ENCODE data around the gene VSX1. TPM values are rescaled to one million over a fixed set of nuclear protein-coding genes. Genes with fewer than 3 reads are reported as not detected.

Gene VSX1
- total RNA-seq, 2 donors from 2014 or later: not detected

DNA sequence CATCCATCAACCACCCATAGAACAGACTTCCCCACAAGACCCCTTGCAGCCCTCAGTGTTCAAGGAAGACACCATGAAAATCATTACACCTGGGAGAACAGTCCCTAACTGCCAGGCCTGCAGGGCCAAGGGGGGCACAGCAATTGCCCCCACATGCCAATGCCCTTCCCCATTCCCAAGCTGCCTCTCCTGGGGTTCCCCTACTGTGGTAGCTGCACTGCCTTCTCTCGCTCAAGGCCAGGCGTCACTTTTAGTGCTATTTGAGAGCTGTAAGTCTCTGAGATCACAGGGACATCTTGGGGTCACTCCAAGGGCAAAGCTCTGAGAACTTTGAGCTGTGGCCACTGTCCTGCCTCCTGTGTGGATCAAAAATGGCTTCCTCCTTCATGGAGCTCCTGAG, 18.0 kb downstream of the VSX1 start:
- H3K4me3 ChIP-seq: no peak overlapping the region
- no peaks in the 10 kb centered on the region for H3K9me3 ChIP-seq
- TF ChIP-seq, protein P1, sequence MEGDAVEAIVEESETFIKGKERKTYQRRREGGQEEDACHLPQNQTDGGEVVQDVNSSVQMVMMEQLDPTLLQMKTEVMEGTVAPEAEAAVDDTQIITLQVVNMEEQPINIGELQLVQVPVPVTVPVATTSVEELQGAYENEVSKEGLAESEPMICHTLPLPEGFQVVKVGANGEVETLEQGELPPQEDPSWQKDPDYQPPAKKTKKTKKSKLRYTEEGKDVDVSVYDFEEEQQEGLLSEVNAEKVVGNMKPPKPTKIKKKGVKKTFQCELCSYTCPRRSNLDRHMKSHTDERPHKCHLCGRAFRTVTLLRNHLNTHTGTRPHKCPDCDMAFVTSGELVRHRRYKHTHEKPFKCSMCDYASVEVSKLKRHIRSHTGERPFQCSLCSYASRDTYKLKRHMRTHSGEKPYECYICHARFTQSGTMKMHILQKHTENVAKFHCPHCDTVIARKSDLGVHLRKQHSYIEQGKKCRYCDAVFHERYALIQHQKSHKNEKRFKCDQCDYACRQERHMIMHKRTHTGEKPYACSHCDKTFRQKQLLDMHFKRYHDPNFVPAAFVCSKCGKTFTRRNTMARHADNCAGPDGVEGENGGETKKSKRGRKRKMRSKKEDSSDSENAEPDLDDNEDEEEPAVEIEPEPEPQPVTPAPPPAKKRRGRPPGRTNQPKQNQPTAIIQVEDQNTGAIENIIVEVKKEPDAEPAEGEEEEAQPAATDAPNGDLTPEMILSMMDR (IDR thresholded peaks at IDR 0.05): no peak
- peaks cover 0 to 22% of the 10 kb centered on the region in 2 donors for H3K4me1 ChIP-seq
- DNase-seq (ENCODE audit: low spot score): no peak
- no peaks in the 10 kb centered on the region for H3K27me3 ChIP-seq
- no peak overlapping the region for H3K27ac ChIP-seq
- H3K36me3 ChIP-seq: no peaks in the 10 kb centered on the region

GRCh38 chr20:25063546-25063945, 18.4 kb downstream of the VSX1 start:
- TF ChIP-seq, protein P1 (IDR thresholded peaks at IDR 0.05): no peak
- no peak overlapping the region for H3K4me3 ChIP-seq
- no peak for DNase-seq (ENCODE audit: low spot score)
- no peaks in the 10 kb centered on the region for H3K9me3 ChIP-seq
- no peak overlapping the region for H3K27ac ChIP-seq
- peaks cover 0 to 26% of the 10 kb centered on the region in 2 donors for H3K4me1 ChIP-seq
- no peaks in the 10 kb centered on the region for H3K27me3 ChIP-seq
- no peaks in the 10 kb centered on the region for H3K36me3 ChIP-seq

DNA sequence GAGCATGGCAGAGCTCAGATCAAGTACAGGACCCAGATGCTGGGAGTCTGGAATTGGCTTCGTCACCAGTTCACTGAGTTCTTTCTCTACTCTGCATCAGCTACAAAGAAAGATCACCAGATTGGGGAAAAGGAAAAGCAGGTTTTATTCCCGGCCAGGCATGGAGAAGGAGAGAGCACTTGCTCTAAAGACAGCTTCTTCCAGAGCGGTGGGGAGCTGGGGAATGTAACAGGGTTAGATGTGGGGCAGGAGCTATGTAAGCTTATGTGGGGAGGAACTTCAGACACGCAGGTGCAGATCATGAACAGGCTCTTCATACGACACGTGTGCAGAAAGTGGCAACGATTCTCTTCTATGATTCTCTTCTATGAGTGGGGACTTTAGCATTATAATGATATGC, 19.1 kb downstream of the VSX1 start:
- peaks cover 0 to 29% of the 10 kb centered on the region in 2 donors for H3K4me1 ChIP-seq
- TF ChIP-seq, protein P1 (IDR thresholded peaks at IDR 0.05): no peak
- no peaks in the 10 kb centered on the region for H3K9me3 ChIP-seq
- H3K27ac ChIP-seq: no peak overlapping the region
- no peaks in the 10 kb centered on the region for H3K36me3 ChIP-seq
- no peak overlapping the region for H3K4me3 ChIP-seq
- no peaks in the 10 kb centered on the region for H3K27me3 ChIP-seq
- DNase-seq (ENCODE audit: low spot score): no peak

DNA sequence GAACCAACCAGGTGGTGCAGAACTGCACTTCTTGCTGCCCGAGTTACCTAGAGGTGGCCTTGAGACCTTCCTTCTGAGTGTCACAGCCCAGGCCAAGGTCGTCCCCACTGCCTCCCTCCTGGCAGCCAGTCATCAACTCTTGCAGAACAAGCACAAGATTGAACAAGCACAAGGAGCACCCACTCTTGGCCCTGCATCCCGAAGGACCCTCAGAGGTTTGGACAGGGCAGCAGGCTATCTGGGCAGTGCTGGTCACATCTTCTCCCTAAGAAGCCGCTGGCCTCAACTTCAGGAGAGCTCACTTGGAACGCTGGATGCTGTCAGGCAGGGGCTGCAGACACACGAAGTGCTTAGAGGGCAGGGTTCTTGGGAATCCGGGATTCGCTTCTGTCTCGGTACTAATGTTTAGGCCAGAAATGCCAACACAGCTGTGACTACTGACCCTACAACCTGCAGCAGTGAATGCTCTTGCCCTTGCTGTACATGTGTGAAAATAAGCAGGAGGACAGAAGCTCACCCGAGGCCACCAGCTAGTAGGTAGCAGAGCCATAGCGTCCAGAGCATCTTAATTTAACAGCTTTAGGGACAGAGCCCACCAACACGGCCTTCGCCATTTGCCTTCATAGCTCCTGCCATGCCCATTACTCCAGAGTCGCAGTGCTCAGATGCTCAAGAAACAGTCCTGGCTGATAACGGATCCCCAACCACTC, 20.0 kb downstream of the VSX1 start:
- no peaks in the 10 kb centered on the region for H3K36me3 ChIP-seq
- H3K4me3 ChIP-seq: no peak overlapping the region
- no peak for DNase-seq (ENCODE audit: low spot score)
- H3K4me1 ChIP-seq: peaks cover 0 to 32% of the 10 kb centered on the region in 2 donors
- TF ChIP-seq, protein P1 (IDR thresholded peaks at IDR 0.05): no peak
- H3K9me3 ChIP-seq: no peaks in the 10 kb centered on the region
- no peaks in the 10 kb centered on the region for H3K27me3 ChIP-seq
- H3K27ac ChIP-seq: no peak overlapping the region

DNA sequence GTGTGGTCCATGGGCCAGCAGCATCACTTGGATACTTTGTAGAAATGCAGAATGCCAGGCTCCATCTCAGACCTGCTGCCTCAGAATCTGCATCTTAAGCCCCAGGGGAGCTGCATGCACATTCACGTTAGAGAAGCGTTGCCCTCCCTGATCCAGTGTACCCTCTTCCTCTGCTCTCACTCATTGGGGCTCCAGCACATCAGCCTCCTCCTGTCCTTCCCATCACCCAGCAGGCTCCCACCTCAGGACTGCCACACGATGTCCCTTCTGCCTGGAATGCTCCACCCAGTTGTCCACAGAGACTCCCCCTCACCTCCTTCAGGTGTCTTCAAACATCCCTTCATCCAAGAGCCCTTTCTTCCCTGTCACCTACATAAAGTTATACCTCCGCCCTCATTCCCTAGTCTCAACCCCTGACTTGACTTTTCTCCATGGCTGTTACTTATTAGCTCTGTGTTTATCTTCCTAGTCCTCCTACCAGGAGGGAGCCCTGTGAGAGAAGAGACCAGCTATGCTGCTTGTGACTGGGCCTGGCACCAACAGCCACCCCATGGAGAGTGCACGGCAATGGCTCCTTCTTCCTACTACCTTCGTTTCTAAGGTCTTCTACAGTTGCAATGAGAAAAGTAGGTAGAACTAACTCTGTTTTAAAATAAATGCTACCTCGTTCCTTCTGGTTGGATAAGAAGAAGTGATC, 20.7 kb downstream of the VSX1 start:
- no peak for DNase-seq (ENCODE audit: low spot score)

More for the DNA sequence above, 20.7 kb downstream of the VSX1 start:
- no peak overlapping the region for H3K4me3 ChIP-seq
- no peaks in the 10 kb centered on the region for H3K9me3 ChIP-seq
- no peaks in the 10 kb centered on the region for H3K36me3 ChIP-seq
- H3K27me3 ChIP-seq: no peaks in the 10 kb centered on the region
- H3K27ac ChIP-seq: no peak overlapping the region
- H3K4me1 ChIP-seq: peaks cover 0 to 39% of the 10 kb centered on the region in 2 donors
- TF ChIP-seq, protein P1 (IDR thresholded peaks at IDR 0.05): no peak

Data from right atrium auricular region (tissue), 2 donors.